GM19372 (cell line): ENCODE results near the gene KRT31.
"Not testable (repeated sequence)": the region's sequence is repeated elsewhere in the genome, so short reads cannot be mapped to it uniquely, and the experiment has no call there.

ENCODE experiments used
- ATAC-seq: cut with Tn5 transposase; IDR thresholded peaks from one replicate; pipeline ENCODE4 v1.9.1; 2021; ENCODE audit warnings: mild to moderate bottlenecking, low read depth, moderate library complexity; ENCODE audit not compliant: unreplicated experiment

The KRT31 gene

GRCh38 chr17:41347869-41348760 is 49.3 kb downstream of the KRT31 start:
- ATAC-seq = no peak

GRCh38 chr17:41346421-41346820 is 51.0 kb downstream of the KRT31 start:
- ATAC-seq = not testable (repeated sequence)

- no peak for ATAC-seq
Observed at GRCh38 chr17:41345992-41346391, 51.4 kb downstream of the KRT31 start.
